GM10248 (cell line): ENCODE results near the gene TOMM5.
"Not testable (repeated sequence)": the region's sequence is repeated elsewhere in the genome, so short reads cannot be mapped to it uniquely, and the experiment has no call there.

Experiments used
- CTCF ChIA-PET: fragments of 300-600 bp; sonication (Branson Sonifier 250); formaldehyde crosslinking; extraction: SDS; loops from one replicate; lab custom pipeline; 2021; ENCODE audit warnings: antibody characterized with exemption; lab: Yijun Ruan, JAX
- POLR2A ChIA-PET: fragments of 350-650 bp; sonication (Branson Sonifier 250); formaldehyde crosslinking; extraction: SDS; loops from one replicate; lab custom pipeline; 2020; ENCODE audit warnings: antibody characterized with exemption; lab: Yijun Ruan, JAX
- DNase-seq: peaks from one replicate; pipeline ENCODE4 v3.0.0; 2012; ENCODE audit errors: extremely low spot score
- TF ChIP-seq, protein P1 (sequence below): IDR thresholded peaks from 2 replicates; pipeline ENCODE4 v1.5.1; 2012; ENCODE audit warnings: mild to moderate bottlenecking, low read depth; ENCODE audit errors: extremely low read depth, missing control alignments, control extremely low read depth

The TOMM5 gene

DNA sequence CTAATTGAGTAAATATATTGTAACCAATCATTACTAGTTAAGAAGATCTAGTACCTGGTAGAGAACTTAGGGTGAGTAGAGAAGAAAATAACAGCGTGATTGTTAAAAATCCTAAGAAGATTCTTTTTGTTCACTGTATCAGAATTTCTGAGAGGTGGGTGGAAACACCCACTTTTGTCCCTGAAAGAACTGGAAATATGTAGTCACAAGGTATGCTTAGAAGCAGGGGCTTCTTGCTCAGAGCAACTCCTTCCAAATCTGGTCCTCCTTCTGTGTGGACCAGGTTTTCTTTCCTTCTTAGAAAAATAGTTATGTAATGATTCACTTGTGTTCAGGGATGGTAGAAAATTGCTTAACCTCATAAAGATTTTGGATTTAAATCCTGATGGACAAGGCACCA lies 11.9 kb upstream of the TOMM5 start:
- TF ChIP-seq, protein P1, sequence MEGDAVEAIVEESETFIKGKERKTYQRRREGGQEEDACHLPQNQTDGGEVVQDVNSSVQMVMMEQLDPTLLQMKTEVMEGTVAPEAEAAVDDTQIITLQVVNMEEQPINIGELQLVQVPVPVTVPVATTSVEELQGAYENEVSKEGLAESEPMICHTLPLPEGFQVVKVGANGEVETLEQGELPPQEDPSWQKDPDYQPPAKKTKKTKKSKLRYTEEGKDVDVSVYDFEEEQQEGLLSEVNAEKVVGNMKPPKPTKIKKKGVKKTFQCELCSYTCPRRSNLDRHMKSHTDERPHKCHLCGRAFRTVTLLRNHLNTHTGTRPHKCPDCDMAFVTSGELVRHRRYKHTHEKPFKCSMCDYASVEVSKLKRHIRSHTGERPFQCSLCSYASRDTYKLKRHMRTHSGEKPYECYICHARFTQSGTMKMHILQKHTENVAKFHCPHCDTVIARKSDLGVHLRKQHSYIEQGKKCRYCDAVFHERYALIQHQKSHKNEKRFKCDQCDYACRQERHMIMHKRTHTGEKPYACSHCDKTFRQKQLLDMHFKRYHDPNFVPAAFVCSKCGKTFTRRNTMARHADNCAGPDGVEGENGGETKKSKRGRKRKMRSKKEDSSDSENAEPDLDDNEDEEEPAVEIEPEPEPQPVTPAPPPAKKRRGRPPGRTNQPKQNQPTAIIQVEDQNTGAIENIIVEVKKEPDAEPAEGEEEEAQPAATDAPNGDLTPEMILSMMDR = no peak
- no peak for DNase-seq
- ChIA-PET POLR2A (no interaction called here), CTCF (interaction anchor here (1.0 to 1.7 kb wide), 2 partner anchors 8 to 13 kb away, joined by 3 read pairs; no protein-coding TSS in a partner anchor)

DNA sequence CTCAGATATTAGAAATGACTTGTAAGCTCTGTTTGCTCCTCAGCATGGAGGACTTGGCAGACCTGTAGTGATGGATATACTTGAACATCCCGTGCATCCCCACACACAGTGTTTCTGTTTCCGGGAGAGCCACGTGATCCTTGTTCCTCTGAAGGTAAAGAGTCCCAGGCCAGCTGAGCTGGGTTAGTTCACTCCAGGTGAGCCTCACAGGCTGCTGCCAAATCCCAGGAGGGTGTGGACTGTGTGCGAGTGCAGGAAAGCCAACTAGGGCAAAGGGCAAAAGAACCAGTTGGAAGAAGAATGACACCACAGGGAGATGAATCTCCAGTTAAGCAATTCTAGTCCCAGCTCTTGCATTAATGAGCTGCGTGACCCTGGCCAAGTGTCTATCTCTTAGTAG lies 10.4 kb upstream of the TOMM5 start:
- no peak for DNase-seq
- TF ChIP-seq, protein P1 = no peak
- CTCF ChIA-PET = interaction anchor here (1.4 kb wide), 1 partner anchor 8 kb away, joined by 5 read pairs; no protein-coding TSS in a partner anchor
- POLR2A ChIA-PET = interaction anchor here (0.6 kb wide), 1 partner anchor 459 kb away, joined by 3 read pairs; no protein-coding TSS in a partner anchor

DNA sequence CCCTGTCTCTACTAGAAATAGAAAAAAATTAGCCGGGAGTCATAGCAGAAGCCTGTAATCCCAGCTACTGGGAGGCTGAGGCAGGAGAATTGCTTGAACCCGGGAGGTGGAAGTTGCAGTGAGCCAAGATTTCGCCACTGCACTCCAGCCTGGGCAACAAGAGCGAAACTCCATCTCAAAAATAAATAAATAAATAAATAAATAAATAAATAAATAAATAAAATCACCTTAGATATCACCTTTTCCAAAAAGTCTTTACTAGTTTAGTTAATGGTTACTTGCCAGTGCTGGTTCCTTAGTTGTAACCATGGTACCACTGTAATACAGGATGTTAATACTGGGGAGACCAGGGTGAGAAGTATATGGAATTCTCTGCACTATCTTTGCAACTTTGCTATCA lies 9.7 kb upstream of the TOMM5 start:
- not testable (repeated sequence) for DNase-seq
- POLR2A ChIA-PET = interaction anchor here (0.6 kb wide), 1 partner anchor 459 kb away, joined by 3 read pairs; no protein-coding TSS in a partner anchor
- CTCF ChIA-PET = interaction anchor here (1.4 kb wide), 1 partner anchor 8 kb away, joined by 5 read pairs; no protein-coding TSS in a partner anchor

DNA sequence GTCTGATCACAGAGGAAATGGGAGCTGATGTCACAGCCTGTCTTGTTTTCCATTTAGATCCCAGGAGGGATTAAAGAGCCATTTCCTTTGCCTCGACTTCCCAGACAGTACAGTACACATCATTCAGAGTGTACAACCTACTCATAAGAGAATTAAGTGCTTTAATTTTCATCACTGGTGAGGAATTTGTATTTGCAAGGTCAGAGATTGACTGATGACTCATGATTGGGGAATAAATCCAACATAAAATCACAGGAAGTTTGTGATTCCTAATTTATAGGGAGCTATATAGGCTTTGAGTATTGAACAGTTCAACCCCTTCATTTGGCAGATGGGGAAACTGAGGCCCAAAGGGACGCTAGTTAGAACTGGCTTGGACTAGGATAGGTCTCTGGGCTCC lies 4.1 kb upstream of the TOMM5 start:
- CTCF ChIA-PET = interaction anchor here (1.0 to 1.9 kb wide), 4 partner anchors 8 to 88 kb away, joined by 3 to 5 read pairs (median 3); no protein-coding TSS in a partner anchor
- DNase-seq = no peak
- POLR2A ChIA-PET = no interaction called here
- TF ChIP-seq, protein P1 = no peak

DNA sequence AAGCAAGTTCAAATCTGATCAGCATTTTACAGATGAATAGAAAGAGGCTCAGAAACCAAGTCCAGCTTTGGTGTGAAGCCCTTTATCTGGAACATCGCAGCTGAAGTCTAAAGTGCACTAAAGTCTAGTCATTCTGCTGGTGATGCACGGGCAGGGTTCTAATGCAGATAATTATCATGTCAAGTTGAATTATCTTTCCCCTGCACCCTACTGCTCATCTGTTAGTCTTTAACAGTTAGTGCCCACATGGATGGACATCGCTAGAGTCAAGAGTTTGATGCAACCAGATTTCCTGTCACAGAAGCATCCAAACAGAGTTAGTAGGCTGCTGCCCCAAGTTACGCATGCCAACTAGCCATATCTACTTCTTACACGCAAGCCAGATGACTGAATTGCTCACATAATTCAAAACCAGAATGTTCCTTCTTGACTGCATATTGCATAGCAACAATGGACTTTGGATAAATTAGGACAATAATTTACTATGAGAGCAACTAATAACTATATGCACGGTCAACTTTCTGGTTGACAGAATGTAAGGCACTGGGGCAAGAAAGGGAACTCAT lies 1.6 kb upstream of the TOMM5 start:
- CTCF ChIA-PET = interaction anchor here (1.2 to 10.0 kb wide), 7 partner anchors 9 to 130 kb away, joined by 3 to 71 read pairs (median 3); partner anchors contain the start of gene FBXO10
- DNase-seq = no peak
- POLR2A ChIA-PET = no interaction called here
- TF ChIP-seq, protein P1 = no peak

DNA sequence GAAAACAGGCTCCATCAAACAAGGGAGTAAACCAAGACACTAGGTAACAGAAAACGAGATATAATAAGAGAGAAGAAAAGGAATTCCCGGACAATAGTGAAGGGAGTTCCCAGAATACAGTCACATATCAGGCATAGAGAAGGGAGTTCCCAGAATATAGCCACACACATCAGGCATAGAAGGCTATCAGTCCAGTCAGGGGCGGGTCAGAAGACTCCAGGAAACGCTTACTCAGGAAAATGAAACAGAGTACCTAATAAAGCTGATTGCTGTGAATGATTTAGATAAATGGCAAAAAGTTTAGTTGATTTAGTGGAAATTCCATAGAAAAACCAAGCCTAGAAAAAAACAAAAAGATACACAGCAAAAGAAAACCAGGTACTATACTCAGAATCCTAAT lies 4.9 kb downstream of the TOMM5 start:
- CTCF ChIA-PET = interaction anchor here (1.8 to 10.0 kb wide), 2 partner anchors 10 to 184 kb away, joined by 3 to 71 read pairs; partner anchors contain the start of gene FBXO10
- no peak for DNase-seq

More for the DNA sequence above, 4.9 kb downstream of the TOMM5 start:
- POLR2A ChIA-PET = no interaction called here
- TF ChIP-seq, protein P1 = no peak
